ENCODE data around the gene TNS1.

DNA sequence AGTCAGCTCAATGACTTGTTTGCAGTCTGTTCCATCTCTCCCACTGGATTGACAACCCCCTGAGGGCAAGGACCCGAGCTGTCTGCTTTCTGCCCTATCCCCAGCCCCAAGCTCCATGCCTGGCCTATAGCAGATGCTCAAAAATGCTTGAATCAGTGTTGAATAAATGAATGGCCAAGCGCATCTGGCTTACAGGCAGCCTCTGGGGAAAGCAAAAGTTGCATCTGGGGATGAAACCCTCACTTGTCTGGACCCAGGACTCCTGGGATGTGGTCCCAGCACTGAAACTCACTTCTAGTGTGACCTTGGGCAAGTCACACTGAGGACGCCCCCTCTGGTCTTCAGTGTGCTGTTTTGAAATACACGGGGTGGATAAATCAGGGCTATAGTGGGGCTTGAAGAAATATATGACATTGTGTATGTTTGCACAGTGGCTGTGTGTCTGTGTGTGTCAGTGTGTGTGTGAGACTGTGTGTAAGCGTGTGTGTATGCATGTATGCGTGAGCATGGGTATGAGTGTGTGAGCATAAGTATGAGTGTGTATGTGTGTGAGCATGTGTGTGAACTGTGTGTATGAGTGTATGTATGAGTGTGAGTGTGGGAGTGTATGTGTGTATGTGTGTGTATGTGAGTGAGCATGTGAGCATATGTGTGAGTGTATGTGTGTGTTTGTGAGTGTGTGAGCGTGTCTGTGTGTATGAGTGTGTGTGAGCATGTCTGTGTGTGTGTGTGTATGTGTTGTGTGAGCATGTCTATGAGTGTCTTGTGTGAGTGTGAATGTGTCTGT lies 27.8 kb upstream of the TNS1 start:
- TF ChIP-seq, protein P1, sequence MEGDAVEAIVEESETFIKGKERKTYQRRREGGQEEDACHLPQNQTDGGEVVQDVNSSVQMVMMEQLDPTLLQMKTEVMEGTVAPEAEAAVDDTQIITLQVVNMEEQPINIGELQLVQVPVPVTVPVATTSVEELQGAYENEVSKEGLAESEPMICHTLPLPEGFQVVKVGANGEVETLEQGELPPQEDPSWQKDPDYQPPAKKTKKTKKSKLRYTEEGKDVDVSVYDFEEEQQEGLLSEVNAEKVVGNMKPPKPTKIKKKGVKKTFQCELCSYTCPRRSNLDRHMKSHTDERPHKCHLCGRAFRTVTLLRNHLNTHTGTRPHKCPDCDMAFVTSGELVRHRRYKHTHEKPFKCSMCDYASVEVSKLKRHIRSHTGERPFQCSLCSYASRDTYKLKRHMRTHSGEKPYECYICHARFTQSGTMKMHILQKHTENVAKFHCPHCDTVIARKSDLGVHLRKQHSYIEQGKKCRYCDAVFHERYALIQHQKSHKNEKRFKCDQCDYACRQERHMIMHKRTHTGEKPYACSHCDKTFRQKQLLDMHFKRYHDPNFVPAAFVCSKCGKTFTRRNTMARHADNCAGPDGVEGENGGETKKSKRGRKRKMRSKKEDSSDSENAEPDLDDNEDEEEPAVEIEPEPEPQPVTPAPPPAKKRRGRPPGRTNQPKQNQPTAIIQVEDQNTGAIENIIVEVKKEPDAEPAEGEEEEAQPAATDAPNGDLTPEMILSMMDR (IDR thresholded peaks at IDR 0.05; ENCODE audit: insufficient read depth, low read depth, low read length): no peak
- no peak for TF ChIP-seq EZH2 (IDR thresholded peaks at IDR 0.05; ENCODE audit: insufficient read depth, low read length)
